ENCODE results near the gene EDNRB. TPM values are rescaled to one million over a fixed set of nuclear protein-coding genes. Genes with fewer than 3 reads are reported as not detected.
"Not testable (repeated sequence)": the region's sequence is repeated elsewhere in the genome, so short reads cannot be mapped to it uniquely, and the experiment has no call there.

EDNRB gene
- 10 to 100 TPM; 14.2 to 27.6 TPM for total RNA-seq

GRCh38 chr13:77918391-77919245, at the start of gene EDNRB:
TSS of gene EDNRB (minus strand) at chr13:77918831. CDS start at chr13:77918573, 258 bp downstream.
- ATAC-seq (ENCODE audit: insufficient number of reproducible peaks, low FRiP score, low read depth), result no peak
- Histone ChIP-seq H3K9me3 (no peaks in the 10 kb centered on the region), H3K27me3 (replicated peaks; ENCODE audit: insufficient read depth) (no peaks in the 10 kb centered on the region)

GRCh38 chr13:77966671-77967070, 48.0 kb upstream of the EDNRB start:
- no peak for ATAC-seq (ENCODE audit: insufficient number of reproducible peaks, low FRiP score, low read depth)

More at GRCh38 chr13:77918391-77919245, at the start of gene EDNRB:
- H3K27ac ChIP-seq, result no peak within 1 kb of the TSS
- TF ChIP-seq CTCF (IDR thresholded peaks at IDR 0.05), result no peak
- H3K4me3 ChIP-seq, result peak within 1 kb of the TSS; percentile 70
- no peaks in the 10 kb centered on the region for H3K36me3 ChIP-seq
- H3K4me1 ChIP-seq (ENCODE audit: control insufficient read depth in 1 of 2, low read depth in 2 of 2), result peaks cover 0 to 12% of the 10 kb centered on the region in 2 donors
- no peak for DNase-seq (ENCODE audit: low spot score)

GRCh38 chr13:77952737-77953136, 34.1 kb upstream of the EDNRB start:
- Histone ChIP-seq H3K9me3 (no peaks in the 10 kb centered on the region), H3K4me1 (ENCODE audit: control insufficient read depth in 1 of 2, low read depth in 2 of 2) (no peaks in the 10 kb centered on the region), H3K36me3 (no peaks in the 10 kb centered on the region), H3K4me3 (no peak overlapping the region), H3K27ac (no peak overlapping the region), H3K27me3 (replicated peaks; ENCODE audit: insufficient read depth) (no peaks in the 10 kb centered on the region)
- TF ChIP-seq CTCF (IDR thresholded peaks at IDR 0.05), result no peak
- ATAC-seq (ENCODE audit: insufficient number of reproducible peaks, low FRiP score, low read depth) (no peak), DNase-seq (ENCODE audit: low spot score) (no peak)

More at GRCh38 chr13:77966671-77967070, 48.0 kb upstream of the EDNRB start:
- Histone ChIP-seq H3K9me3 (no peaks in the 10 kb centered on the region), H3K27ac (no peak overlapping the region), H3K4me3 (no peak overlapping the region), H3K4me1 (ENCODE audit: control insufficient read depth in 1 of 2, low read depth in 2 of 2) (no peaks in the 10 kb centered on the region), H3K36me3 (no peaks in the 10 kb centered on the region), H3K27me3 (replicated peaks; ENCODE audit: insufficient read depth) (no peaks in the 10 kb centered on the region)
- no peak for TF ChIP-seq CTCF (IDR thresholded peaks at IDR 0.05)
- no peak for DNase-seq (ENCODE audit: low spot score)

GRCh38 chr13:77952276-77952675, 33.6 kb upstream of the EDNRB start:
- ATAC-seq (ENCODE audit: insufficient number of reproducible peaks, low FRiP score, low read depth) (no peak), DNase-seq (ENCODE audit: low spot score) (no peak)
- no peak for TF ChIP-seq CTCF (IDR thresholded peaks at IDR 0.05)
- Histone ChIP-seq H3K27ac (no peak overlapping the region), H3K36me3 (no peaks in the 10 kb centered on the region), H3K4me3 (no peak overlapping the region), H3K4me1 (ENCODE audit: control insufficient read depth in 1 of 2, low read depth in 2 of 2) (no peaks in the 10 kb centered on the region), H3K27me3 (replicated peaks; ENCODE audit: insufficient read depth) (no peaks in the 10 kb centered on the region), H3K9me3 (no peaks in the 10 kb centered on the region)

GRCh38 chr13:77946522-77946921, 27.9 kb upstream of the EDNRB start:
- Histone ChIP-seq H3K27me3 (replicated peaks; ENCODE audit: insufficient read depth) (no peaks in the 10 kb centered on the region), H3K36me3 (no peaks in the 10 kb centered on the region), H3K4me3 (no peak overlapping the region), H3K27ac (no peak overlapping the region), H3K9me3 (no peaks in the 10 kb centered on the region), H3K4me1 (ENCODE audit: control insufficient read depth in 1 of 2, low read depth in 2 of 2) (no peaks in the 10 kb centered on the region)
- no peak for ATAC-seq (ENCODE audit: insufficient number of reproducible peaks, low FRiP score, low read depth)
- TF ChIP-seq CTCF (IDR thresholded peaks at IDR 0.05), result no peak
- DNase-seq (ENCODE audit: low spot score), result no peak

- not testable (repeated sequence) for H3K4me3 ChIP-seq; H3K4me1 ChIP-seq (ENCODE audit: control insufficient read depth in 1 of 2, low read depth in 2 of 2); H3K36me3 ChIP-seq; DNase-seq (ENCODE audit: low spot score); H3K27me3 ChIP-seq (replicated peaks; ENCODE audit: insufficient read depth); H3K27ac ChIP-seq; ATAC-seq (ENCODE audit: insufficient number of reproducible peaks, low FRiP score, low read depth); H3K9me3 ChIP-seq
Measured at GRCh38 chr13:77935063-77935462, 16.4 kb upstream of the EDNRB start.

All from thoracic aorta (tissue), 2 donors.